ENCODE data around the gene CNGB1. TPM values are rescaled to one million over a fixed set of nuclear protein-coding genes. Genes with fewer than 3 reads are reported as not detected.

The CNGB1 gene
- total and polyA plus RNA-seq, 2 donors (not counting 1 experiment from before 2014, with no cell fraction given), result not detected

DNA sequence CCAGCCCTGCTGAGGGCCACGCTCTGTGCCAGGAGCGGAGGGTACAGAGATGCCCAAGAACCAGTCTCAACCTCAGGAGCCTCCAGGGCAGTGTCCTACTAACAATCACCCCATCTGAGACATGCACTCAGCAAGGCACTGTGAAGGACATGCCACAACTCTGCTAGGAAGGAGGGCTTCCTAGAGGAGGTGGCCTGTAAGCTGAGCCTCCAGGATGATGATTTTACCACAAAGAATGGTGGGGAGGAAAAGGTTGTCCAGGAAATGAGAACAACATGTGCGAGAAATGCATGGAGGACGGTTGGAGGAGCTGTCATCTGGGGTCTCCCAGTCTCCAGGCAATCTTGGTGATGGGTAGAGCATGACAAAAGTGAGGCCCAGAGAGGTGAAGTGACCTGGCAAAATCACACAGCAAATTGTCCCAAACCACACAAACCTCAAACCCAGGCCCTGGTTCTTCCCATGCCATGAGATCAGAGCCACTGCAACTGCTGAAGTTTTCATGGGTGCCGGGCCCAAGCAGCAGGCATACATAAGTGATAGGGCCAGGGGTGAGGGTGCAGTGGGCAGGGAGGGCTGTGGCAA is 30.5 kb downstream of the CNGB1 start:
- H2AFZ ChIP-seq (ENCODE audit: low read length), result no peak overlapping the region
- no peaks in the 10 kb centered on the region for H3K27me3 ChIP-seq (ENCODE audit: control insufficient read depth, insufficient read depth, low read length)
- H3K9me3 ChIP-seq (ENCODE audit: control insufficient read depth, insufficient read depth, low read depth, low read length), result no peaks in the 10 kb centered on the region
- no peak for TF ChIP-seq EZH2 (IDR thresholded peaks at IDR 0.05; ENCODE audit: low read length, missing control alignments)
- TF ChIP-seq, protein P1, sequence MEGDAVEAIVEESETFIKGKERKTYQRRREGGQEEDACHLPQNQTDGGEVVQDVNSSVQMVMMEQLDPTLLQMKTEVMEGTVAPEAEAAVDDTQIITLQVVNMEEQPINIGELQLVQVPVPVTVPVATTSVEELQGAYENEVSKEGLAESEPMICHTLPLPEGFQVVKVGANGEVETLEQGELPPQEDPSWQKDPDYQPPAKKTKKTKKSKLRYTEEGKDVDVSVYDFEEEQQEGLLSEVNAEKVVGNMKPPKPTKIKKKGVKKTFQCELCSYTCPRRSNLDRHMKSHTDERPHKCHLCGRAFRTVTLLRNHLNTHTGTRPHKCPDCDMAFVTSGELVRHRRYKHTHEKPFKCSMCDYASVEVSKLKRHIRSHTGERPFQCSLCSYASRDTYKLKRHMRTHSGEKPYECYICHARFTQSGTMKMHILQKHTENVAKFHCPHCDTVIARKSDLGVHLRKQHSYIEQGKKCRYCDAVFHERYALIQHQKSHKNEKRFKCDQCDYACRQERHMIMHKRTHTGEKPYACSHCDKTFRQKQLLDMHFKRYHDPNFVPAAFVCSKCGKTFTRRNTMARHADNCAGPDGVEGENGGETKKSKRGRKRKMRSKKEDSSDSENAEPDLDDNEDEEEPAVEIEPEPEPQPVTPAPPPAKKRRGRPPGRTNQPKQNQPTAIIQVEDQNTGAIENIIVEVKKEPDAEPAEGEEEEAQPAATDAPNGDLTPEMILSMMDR (conservative IDR thresholded peaks at IDR 0.05 in 1 of 2, IDR thresholded peaks at IDR 0.05 in 1 of 2; ENCODE audit: low read depth in 1 of 2, low read length in 2 of 2), result no peak
- no peak for DNase-seq (ENCODE audit: low read depth in 2 of 2)
- H3K27ac ChIP-seq (ENCODE audit: insufficient read depth, low read length), result no peak overlapping the region
- no peaks in the 10 kb centered on the region for H3K36me3 ChIP-seq (ENCODE audit: control insufficient read depth, insufficient read depth, low read length)
- no peak overlapping the region for H3K4me3 ChIP-seq (replicated peaks in 1 of 4; ENCODE audit: control extremely low read depth in 1 of 4, insufficient read depth in 1 of 4, low read depth in 3 of 4, low read length in 4 of 4)
- H3K9ac ChIP-seq (ENCODE audit: insufficient read depth, low read length), result no peak overlapping the region
- no peaks in the 10 kb centered on the region for H3K4me1 ChIP-seq (ENCODE audit: control insufficient read depth, extremely low read depth, insufficient read depth, low read length)
- no peaks in the 10 kb centered on the region for H4K20me1 ChIP-seq (ENCODE audit: control insufficient read depth, extremely low read depth, insufficient read depth, low read length)
- no peaks in the 10 kb centered on the region for H3K79me2 ChIP-seq (ENCODE audit: control insufficient read depth, insufficient read depth, low read length)
- H3K4me2 ChIP-seq (ENCODE audit: extremely low read depth, insufficient read depth, low read length), result no peak overlapping the region

DNA sequence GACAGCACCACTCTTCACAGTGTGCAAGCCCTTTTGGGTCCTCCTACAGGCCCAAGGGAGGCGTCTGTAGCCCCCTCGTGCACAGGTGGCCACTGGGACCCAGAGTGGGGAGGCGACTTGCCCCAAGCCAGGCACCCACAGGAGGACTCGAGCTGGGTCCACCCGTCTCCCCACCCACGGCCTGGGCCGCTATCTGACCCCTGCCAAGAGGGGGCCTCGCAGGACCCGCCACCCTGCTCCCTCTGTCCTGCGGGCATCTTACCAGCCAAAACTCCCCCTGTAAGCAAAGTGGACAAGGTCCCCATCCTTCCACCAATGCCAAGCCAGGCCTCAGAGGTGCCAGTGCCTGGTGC is 31.1 kb downstream of the CNGB1 start:
- H3K27ac ChIP-seq (ENCODE audit: insufficient read depth, low read length), result no peak overlapping the region
- H3K4me2 ChIP-seq (ENCODE audit: extremely low read depth, insufficient read depth, low read length), result no peak overlapping the region
- no peak for TF ChIP-seq EZH2 (IDR thresholded peaks at IDR 0.05; ENCODE audit: low read length, missing control alignments)
- TF ChIP-seq, protein P1 (conservative IDR thresholded peaks at IDR 0.05 in 1 of 2, IDR thresholded peaks at IDR 0.05 in 1 of 2; ENCODE audit: low read depth in 1 of 2, low read length in 2 of 2), result no peak
- no peak for DNase-seq (ENCODE audit: low read depth in 2 of 2)
- H4K20me1 ChIP-seq (ENCODE audit: control insufficient read depth, extremely low read depth, insufficient read depth, low read length), result no peaks in the 10 kb centered on the region
- no peak overlapping the region for H3K4me3 ChIP-seq (replicated peaks in 1 of 4; ENCODE audit: control extremely low read depth in 1 of 4, insufficient read depth in 1 of 4, low read depth in 3 of 4, low read length in 4 of 4)
- H3K9ac ChIP-seq (ENCODE audit: insufficient read depth, low read length), result no peak overlapping the region
- H2AFZ ChIP-seq (ENCODE audit: low read length), result no peak overlapping the region
- H3K4me1 ChIP-seq (ENCODE audit: control insufficient read depth, extremely low read depth, insufficient read depth, low read length), result no peaks in the 10 kb centered on the region
- no peaks in the 10 kb centered on the region for H3K79me2 ChIP-seq (ENCODE audit: control insufficient read depth, insufficient read depth, low read length)
- no peaks in the 10 kb centered on the region for H3K9me3 ChIP-seq (ENCODE audit: control insufficient read depth, insufficient read depth, low read depth, low read length)
- no peaks in the 10 kb centered on the region for H3K36me3 ChIP-seq (ENCODE audit: control insufficient read depth, insufficient read depth, low read length)
- no peaks in the 10 kb centered on the region for H3K27me3 ChIP-seq (ENCODE audit: control insufficient read depth, insufficient read depth, low read length)

GRCh38 chr16:57938936-57939871 is 31.7 kb downstream of the CNGB1 start:
- no peaks in the 10 kb centered on the region for H3K9me3 ChIP-seq (ENCODE audit: control insufficient read depth, insufficient read depth, low read depth, low read length)
- H4K20me1 ChIP-seq (ENCODE audit: control insufficient read depth, extremely low read depth, insufficient read depth, low read length), result no peaks in the 10 kb centered on the region
- H3K79me2 ChIP-seq (ENCODE audit: control insufficient read depth, insufficient read depth, low read length), result no peaks in the 10 kb centered on the region
- no peak for TF ChIP-seq EZH2 (IDR thresholded peaks at IDR 0.05; ENCODE audit: low read length, missing control alignments)
- TF ChIP-seq, protein P1 (conservative IDR thresholded peaks at IDR 0.05 in 1 of 2, IDR thresholded peaks at IDR 0.05 in 1 of 2; ENCODE audit: low read depth in 1 of 2, low read length in 2 of 2), result peak; percentile 6 to 8
- H3K4me1 ChIP-seq (ENCODE audit: control insufficient read depth, extremely low read depth, insufficient read depth, low read length), result no peaks in the 10 kb centered on the region
- H3K4me2 ChIP-seq (ENCODE audit: extremely low read depth, insufficient read depth, low read length), result peak overlapping the region; percentile 25
- peak; percentile 65 to 82 for DNase-seq (ENCODE audit: low read depth in 2 of 2)
- H3K9ac ChIP-seq (ENCODE audit: insufficient read depth, low read length), result no peak overlapping the region
- no peaks in the 10 kb centered on the region for H3K36me3 ChIP-seq (ENCODE audit: control insufficient read depth, insufficient read depth, low read length)
- no peak overlapping the region for H3K4me3 ChIP-seq (replicated peaks in 1 of 4; ENCODE audit: control extremely low read depth in 1 of 4, insufficient read depth in 1 of 4, low read depth in 3 of 4, low read length in 4 of 4)
- no peak overlapping the region for H3K27ac ChIP-seq (ENCODE audit: insufficient read depth, low read length)
- H2AFZ ChIP-seq (ENCODE audit: low read length), result no peak overlapping the region
- H3K27me3 ChIP-seq (ENCODE audit: control insufficient read depth, insufficient read depth, low read length), result no peaks in the 10 kb centered on the region

Data from fibroblast of lung (primary cell).